Peyer's patch (tissue), 4 donors: Measurements from ENCODE around the gene PALLD. TPM values are rescaled to one million over a fixed set of nuclear protein-coding genes. Genes with fewer than 3 reads are reported as not detected.

Experiments
- DNase-seq, 3 donors: peaks; one replicate each; pipeline ENCODE4 v3.0.0-alpha.2; 2017 to 2019
- H3K27ac ChIP-seq, 4 donors: fragments of 200-600 bp; sonication (generic); one replicate each; pipeline ENCODE4 v1.5.1; 2016 to 2019
- H3K27me3 ChIP-seq, 2 donors: fragments of 200-600 bp; sonication (generic); one replicate each; pipeline ENCODE4 v1.5.1; 2019
- H3K36me3 ChIP-seq, 3 donors: fragments of 200-600 bp; sonication (generic); one replicate each; pipeline ENCODE4 v1.5.1; 2016 to 2019
- H3K4me1 ChIP-seq, 4 donors: fragments of 200-600 bp; sonication (generic); one replicate each; pipeline ENCODE4 v1.5.1; 2016 to 2019
- H3K4me3 ChIP-seq, 4 donors: fragments of 200-600 bp; sonication (generic); 1 replicate in 3 of 4; 2 replicates in 1 of 4; pipeline ENCODE4 v1.5.1; 2016 to 2019; ENCODE audit warnings: mild to moderate bottlenecking in 1 of 4
- H3K9me3 ChIP-seq, 4 donors: fragments of 200-600 bp; sonication (generic); one replicate each; pipeline ENCODE4 v1.5.1; 2016 to 2019; ENCODE audit warnings: mild to moderate bottlenecking in 1 of 4
- POLR2A ChIP-seq, 2 donors: fragments of 450-650 bp; IDR thresholded peaks; one replicate each; pipeline ENCODE4 v1.5.1; 2017; ENCODE audit warnings: antibody characterized with exemption in 2 of 2, mild to moderate bottlenecking in 2 of 2, moderate library complexity in 2 of 2
- total RNA-seq, 4 donors: library from RNA; depleted of rRNA; stranded (reverse); fragments of >200 nt; gene quantifications; one replicate each; pipeline ENCODE4 v1.1.0, GENCODE V29; 2016
- TF ChIP-seq, protein P1 (sequence below), 6 experiments: fragments of 450-650 bp in 4 of 6; fragments of 200-600 bp in 2 of 6; sonication (generic) in 1 of 6; IDR thresholded peaks; one replicate each; pipeline ENCODE4 v1.5.1; 2017 to 2019; ENCODE audit warnings: antibody characterized with exemption in 6 of 6, mild to moderate bottlenecking in 3 of 6, moderate library complexity in 1 of 6

The PALLD gene
- total RNA-seq, 4 donors from 2014 or later: 68.0 to 175 (median 78.4) TPM

GRCh38 chr4:168731006-168731636 lies 234.3 kb downstream of the PALLD start:
- Histone ChIP-seq H3K9me3 (no peaks in the 10 kb centered on the region), H3K27me3 (no peaks in the 10 kb centered on the region), H3K36me3 (no peaks in the 10 kb centered on the region), H3K4me1 (no peaks in the 10 kb centered on the region), H3K4me3 (no peak overlapping the region), H3K27ac (no peak overlapping the region)
- TF ChIP-seq, protein P1, sequence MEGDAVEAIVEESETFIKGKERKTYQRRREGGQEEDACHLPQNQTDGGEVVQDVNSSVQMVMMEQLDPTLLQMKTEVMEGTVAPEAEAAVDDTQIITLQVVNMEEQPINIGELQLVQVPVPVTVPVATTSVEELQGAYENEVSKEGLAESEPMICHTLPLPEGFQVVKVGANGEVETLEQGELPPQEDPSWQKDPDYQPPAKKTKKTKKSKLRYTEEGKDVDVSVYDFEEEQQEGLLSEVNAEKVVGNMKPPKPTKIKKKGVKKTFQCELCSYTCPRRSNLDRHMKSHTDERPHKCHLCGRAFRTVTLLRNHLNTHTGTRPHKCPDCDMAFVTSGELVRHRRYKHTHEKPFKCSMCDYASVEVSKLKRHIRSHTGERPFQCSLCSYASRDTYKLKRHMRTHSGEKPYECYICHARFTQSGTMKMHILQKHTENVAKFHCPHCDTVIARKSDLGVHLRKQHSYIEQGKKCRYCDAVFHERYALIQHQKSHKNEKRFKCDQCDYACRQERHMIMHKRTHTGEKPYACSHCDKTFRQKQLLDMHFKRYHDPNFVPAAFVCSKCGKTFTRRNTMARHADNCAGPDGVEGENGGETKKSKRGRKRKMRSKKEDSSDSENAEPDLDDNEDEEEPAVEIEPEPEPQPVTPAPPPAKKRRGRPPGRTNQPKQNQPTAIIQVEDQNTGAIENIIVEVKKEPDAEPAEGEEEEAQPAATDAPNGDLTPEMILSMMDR (IDR thresholded peaks at IDR 0.05): no peak
- no peak for TF ChIP-seq POLR2A (IDR thresholded peaks at IDR 0.05)
- DNase-seq: no peak

DNA sequence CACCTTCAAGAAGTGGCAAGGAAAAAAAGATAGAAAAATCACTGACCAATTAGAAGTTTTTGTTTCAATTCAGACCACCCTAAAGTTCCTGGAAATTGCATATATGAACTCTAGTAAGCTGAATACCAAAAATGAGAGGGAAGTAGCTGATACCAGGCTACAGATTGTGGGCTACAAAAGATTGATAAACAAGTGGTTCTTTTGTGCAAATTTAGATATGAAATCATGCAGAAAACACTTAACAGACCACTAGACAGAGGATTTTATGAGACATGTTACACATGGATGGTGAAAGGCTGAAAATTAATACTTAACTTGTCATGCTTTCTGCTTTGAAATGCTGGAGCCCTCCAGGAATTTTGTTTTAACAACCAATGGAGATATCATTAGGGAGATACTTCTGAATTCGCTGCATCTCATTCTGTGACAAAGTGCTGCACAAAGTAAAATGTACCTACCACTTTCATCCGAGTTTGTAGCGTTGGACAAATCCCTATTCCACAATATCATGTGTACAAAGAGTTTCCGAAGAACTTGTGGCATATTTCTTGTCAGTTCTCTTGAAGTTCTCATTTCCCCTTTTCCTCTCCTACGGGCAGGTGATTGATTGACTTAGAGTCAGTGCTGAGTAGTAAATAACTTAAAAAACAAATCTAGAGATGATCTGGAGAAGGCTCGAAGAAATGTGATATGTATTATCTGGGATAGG lies 235.0 kb downstream of the PALLD start:
- no peaks in the 10 kb centered on the region for H3K9me3 ChIP-seq
- H3K27me3 ChIP-seq: no peaks in the 10 kb centered on the region
- TF ChIP-seq, protein P1 (IDR thresholded peaks at IDR 0.05): no peak
- TF ChIP-seq POLR2A (IDR thresholded peaks at IDR 0.05): no peak
- no peak overlapping the region for H3K27ac ChIP-seq
- no peaks in the 10 kb centered on the region for H3K4me1 ChIP-seq
- no peak overlapping the region for H3K4me3 ChIP-seq
- H3K36me3 ChIP-seq: no peaks in the 10 kb centered on the region
- no peak for DNase-seq

- no peak for DNase-seq
- Histone ChIP-seq H3K36me3 (no peaks in the 10 kb centered on the region), H3K27ac (no peak overlapping the region), H3K9me3 (no peaks in the 10 kb centered on the region), H3K4me1 (no peaks in the 10 kb centered on the region), H3K27me3 (no peaks in the 10 kb centered on the region), H3K4me3 (no peak overlapping the region)
- TF ChIP-seq POLR2A (IDR thresholded peaks at IDR 0.05): no peak
- TF ChIP-seq, protein P1 (IDR thresholded peaks at IDR 0.05): no peak
These were observed 235.9 kb downstream of the PALLD start for GRCh38 chr4:168732714-168733113.

GRCh38 chr4:168734703-168735678 lies 238.1 kb downstream of the PALLD start:
- no peak overlapping the region for H3K27ac ChIP-seq
- TF ChIP-seq, protein P1 (IDR thresholded peaks at IDR 0.05): no peak
- TF ChIP-seq POLR2A (IDR thresholded peaks at IDR 0.05): no peak
- no peak for DNase-seq

DNA sequence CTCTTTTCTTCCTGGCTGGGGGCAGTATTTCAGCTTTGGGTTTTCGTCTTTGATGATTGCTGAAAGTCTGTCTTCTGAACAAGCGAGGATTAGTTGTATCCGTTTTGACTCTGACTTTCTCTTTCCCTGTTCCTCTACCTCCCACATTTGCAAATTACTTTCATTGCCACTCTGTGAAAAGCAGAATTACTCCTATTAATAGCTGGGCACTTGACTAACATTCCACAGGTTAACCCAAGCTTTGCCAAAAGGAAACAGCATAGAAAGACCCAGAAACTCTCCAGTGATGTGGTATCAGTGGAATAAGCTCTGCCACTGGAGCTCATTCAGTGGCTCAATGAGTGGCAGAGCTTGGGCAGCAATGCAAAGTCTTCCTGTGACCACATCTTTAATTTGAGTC lies 238.9 kb downstream of the PALLD start:
- no peak overlapping the region for H3K4me3 ChIP-seq
- TF ChIP-seq, protein P1 (IDR thresholded peaks at IDR 0.05): no peak
- no peaks in the 10 kb centered on the region for H3K36me3 ChIP-seq
- H3K27ac ChIP-seq: no peak overlapping the region
- no peaks in the 10 kb centered on the region for H3K27me3 ChIP-seq
- no peaks in the 10 kb centered on the region for H3K9me3 ChIP-seq
- no peaks in the 10 kb centered on the region for H3K4me1 ChIP-seq
- DNase-seq: no peak

More at GRCh38 chr4:168734703-168735678, 238.1 kb downstream of the PALLD start:
- no peaks in the 10 kb centered on the region for H3K36me3 ChIP-seq
- no peak overlapping the region for H3K4me3 ChIP-seq
- H3K9me3 ChIP-seq: no peaks in the 10 kb centered on the region
- H3K4me1 ChIP-seq: no peaks in the 10 kb centered on the region
- H3K27me3 ChIP-seq: no peaks in the 10 kb centered on the region
